B cell (primary cell): ENCODE data around the gene TSPAN31.

Experiments used
- EZH2 ChIP-seq: IDR thresholded peaks from 2 replicates; pipeline ENCODE4 v1.6.1; 2012; ENCODE audit warnings: borderline replicate concordance, low read depth, mild to moderate bottlenecking, moderate library complexity, low read length; ENCODE audit not compliant: insufficient read depth, poor library complexity, severe bottlenecking
- TF ChIP-seq, protein P1 (sequence below): fragments of 200-600 bp; IDR thresholded peaks from one replicate; pipeline ENCODE4 v1.8.0; 2022; ENCODE audit warnings: antibody characterized with exemption, mild to moderate bottlenecking

DNA sequence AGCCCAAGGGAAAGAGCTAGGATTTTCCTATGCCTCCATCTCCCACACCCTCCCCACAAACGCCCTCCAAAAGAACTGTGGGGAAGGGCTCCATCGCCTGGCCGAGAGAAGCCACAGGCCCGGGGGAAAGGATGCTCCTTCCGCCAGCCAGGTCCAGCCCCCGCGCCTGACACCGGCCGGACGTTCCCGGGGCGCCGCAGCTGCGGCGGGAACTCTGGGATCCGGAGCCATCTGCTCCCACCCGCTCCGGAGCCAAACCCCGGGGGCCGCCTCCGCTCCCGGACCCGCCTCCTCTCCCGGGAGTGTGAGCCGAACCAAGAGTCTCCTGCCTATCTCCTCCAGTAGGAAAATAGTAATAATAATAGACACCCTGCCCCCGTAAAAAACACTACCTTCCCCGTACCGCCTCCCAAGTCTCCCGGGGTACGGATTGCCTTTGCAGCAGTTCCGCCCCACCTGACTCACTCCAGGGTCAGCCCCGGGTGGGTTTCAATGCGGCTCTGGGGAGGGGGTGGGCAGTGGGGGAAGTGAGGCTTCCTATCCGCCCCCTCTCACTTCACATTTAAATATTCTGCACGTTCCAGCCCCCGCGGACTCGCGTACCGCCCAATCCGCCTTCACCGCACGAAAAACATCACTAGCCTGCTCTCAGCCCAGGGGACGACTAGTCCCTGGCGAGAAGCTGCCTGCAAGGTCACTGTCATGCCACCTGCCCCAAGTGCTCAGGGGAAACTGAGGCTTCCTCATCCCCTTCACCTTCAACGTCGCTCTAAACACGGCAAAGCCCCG, 8.7 kb upstream of the TSPAN31 start:
- TF ChIP-seq, protein P1, sequence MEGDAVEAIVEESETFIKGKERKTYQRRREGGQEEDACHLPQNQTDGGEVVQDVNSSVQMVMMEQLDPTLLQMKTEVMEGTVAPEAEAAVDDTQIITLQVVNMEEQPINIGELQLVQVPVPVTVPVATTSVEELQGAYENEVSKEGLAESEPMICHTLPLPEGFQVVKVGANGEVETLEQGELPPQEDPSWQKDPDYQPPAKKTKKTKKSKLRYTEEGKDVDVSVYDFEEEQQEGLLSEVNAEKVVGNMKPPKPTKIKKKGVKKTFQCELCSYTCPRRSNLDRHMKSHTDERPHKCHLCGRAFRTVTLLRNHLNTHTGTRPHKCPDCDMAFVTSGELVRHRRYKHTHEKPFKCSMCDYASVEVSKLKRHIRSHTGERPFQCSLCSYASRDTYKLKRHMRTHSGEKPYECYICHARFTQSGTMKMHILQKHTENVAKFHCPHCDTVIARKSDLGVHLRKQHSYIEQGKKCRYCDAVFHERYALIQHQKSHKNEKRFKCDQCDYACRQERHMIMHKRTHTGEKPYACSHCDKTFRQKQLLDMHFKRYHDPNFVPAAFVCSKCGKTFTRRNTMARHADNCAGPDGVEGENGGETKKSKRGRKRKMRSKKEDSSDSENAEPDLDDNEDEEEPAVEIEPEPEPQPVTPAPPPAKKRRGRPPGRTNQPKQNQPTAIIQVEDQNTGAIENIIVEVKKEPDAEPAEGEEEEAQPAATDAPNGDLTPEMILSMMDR, result no peak
- no peak for TF ChIP-seq EZH2
